GM12892 (cell line): ENCODE measurements around the gene TLX2.

Experiments used
- POLR2A ChIP-seq: IDR thresholded peaks from 2 replicates; pipeline ENCODE4 v1.6.1; 2011; ENCODE audit warnings: low read depth, low read length, control low read depth
- POLR2AphosphoS5 ChIP-seq: IDR thresholded peaks from 2 replicates; pipeline ENCODE4 v1.6.1; 2011; ENCODE audit warnings: low read depth, low read length, control low read depth

GRCh38 chr2:74486141-74486540 lies 28.1 kb upstream of the TLX2 start:
- TF ChIP-seq POLR2A, result no peak
- no peak for TF ChIP-seq POLR2AphosphoS5
